Measurements from ENCODE around the gene PDGFC.

The PDGFC gene

GRCh38 chr4:156784970-156785369 is 186.6 kb downstream of the PDGFC start:
- peaks cover 8% of the 10 kb centered on the region; the same call in 1 of the 2 replicates for H3K36me3 ChIP-seq (ENCODE audit: low read depth)
- TF ChIP-seq, protein P1, sequence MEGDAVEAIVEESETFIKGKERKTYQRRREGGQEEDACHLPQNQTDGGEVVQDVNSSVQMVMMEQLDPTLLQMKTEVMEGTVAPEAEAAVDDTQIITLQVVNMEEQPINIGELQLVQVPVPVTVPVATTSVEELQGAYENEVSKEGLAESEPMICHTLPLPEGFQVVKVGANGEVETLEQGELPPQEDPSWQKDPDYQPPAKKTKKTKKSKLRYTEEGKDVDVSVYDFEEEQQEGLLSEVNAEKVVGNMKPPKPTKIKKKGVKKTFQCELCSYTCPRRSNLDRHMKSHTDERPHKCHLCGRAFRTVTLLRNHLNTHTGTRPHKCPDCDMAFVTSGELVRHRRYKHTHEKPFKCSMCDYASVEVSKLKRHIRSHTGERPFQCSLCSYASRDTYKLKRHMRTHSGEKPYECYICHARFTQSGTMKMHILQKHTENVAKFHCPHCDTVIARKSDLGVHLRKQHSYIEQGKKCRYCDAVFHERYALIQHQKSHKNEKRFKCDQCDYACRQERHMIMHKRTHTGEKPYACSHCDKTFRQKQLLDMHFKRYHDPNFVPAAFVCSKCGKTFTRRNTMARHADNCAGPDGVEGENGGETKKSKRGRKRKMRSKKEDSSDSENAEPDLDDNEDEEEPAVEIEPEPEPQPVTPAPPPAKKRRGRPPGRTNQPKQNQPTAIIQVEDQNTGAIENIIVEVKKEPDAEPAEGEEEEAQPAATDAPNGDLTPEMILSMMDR (IDR thresholded peaks at IDR 0.05; ENCODE audit: poor library complexity, severe bottlenecking) = no peak
- no peaks in the 10 kb centered on the region for H3K27me3 ChIP-seq (ENCODE audit: insufficient read depth, poor library complexity, severe bottlenecking)
- peak; percentile 58 for ATAC-seq (ENCODE audit: low read depth)
- H3K4me1 ChIP-seq (ENCODE audit: insufficient read depth, poor library complexity, severe bottlenecking) = peaks cover 42% of the 10 kb centered on the region
- no peak overlapping the region for H3K4me3 ChIP-seq (ENCODE audit: severe bottlenecking)
- H3K9me3 ChIP-seq (ENCODE audit: severe bottlenecking) = no peaks in the 10 kb centered on the region
- H3K27ac ChIP-seq (ENCODE audit: poor library complexity, severe bottlenecking) = peak overlapping the region; percentile 98
- DNase-seq (ENCODE audit: low spot score) = no peak

DNA sequence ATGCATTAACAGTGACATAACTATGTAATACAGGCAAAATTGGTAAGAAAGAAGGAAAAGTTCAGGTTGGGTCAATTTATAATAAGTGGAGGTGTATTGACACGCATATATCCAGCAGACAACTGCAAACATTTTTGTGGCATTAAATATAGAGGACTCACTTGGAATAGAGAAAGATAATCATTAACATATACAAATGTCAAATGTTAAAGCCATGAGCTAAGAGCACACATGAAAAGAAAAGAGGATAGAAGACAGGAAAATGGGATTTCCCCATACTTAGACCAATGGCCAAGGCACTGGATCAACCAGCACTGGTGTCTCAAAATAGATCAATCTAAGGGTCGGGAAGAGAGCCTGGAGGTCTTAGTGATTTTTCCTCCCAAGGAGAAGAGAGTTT is 187.6 kb downstream of the PDGFC start:
- Histone ChIP-seq H3K27me3 (ENCODE audit: insufficient read depth, poor library complexity, severe bottlenecking) (no peaks in the 10 kb centered on the region), H3K9me3 (ENCODE audit: severe bottlenecking) (no peaks in the 10 kb centered on the region), H3K27ac (ENCODE audit: poor library complexity, severe bottlenecking) (peak overlapping the region; percentile 98), H3K4me1 (ENCODE audit: insufficient read depth, poor library complexity, severe bottlenecking) (peaks cover 52% of the 10 kb centered on the region), H3K36me3 (ENCODE audit: low read depth) (peaks cover 8% of the 10 kb centered on the region; the same call in 1 of the 2 replicates), H3K4me3 (ENCODE audit: severe bottlenecking) (no peak overlapping the region)
- DNase-seq (ENCODE audit: low spot score) = no peak
- ATAC-seq (ENCODE audit: low read depth) = no peak
- TF ChIP-seq, protein P1 (IDR thresholded peaks at IDR 0.05; ENCODE audit: poor library complexity, severe bottlenecking) = no peak

DNA sequence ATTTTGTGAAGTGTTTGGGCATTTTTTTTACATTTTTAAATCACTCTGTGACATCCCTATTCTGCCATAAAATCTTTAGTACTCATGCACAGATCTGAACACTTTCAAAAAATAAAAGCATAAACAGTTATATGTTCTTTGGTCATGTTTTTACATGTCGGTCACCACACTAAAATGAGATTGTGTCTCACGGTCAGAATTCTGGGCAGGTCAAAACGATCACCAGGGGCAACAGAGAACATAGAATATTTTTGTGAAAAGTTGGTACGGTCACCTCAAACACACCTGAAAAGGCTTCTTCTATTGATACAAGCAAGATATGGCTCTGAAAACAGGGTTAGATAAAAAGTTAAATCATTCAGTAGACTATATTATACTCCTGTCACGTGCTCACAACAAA is 189.1 kb downstream of the PDGFC start:
- ATAC-seq (ENCODE audit: low read depth) (no peak), DNase-seq (ENCODE audit: low spot score) (no peak)
- no peaks in the 10 kb centered on the region for H3K27me3 ChIP-seq (ENCODE audit: insufficient read depth, poor library complexity, severe bottlenecking)
- peaks cover 8% of the 10 kb centered on the region; the same call in 1 of the 2 replicates for H3K36me3 ChIP-seq (ENCODE audit: low read depth)
- H3K4me1 ChIP-seq (ENCODE audit: insufficient read depth, poor library complexity, severe bottlenecking) = peaks cover 67% of the 10 kb centered on the region
- TF ChIP-seq, protein P1 (IDR thresholded peaks at IDR 0.05; ENCODE audit: poor library complexity, severe bottlenecking) = no peak
- no peaks in the 10 kb centered on the region for H3K9me3 ChIP-seq (ENCODE audit: severe bottlenecking)
- H3K27ac ChIP-seq (ENCODE audit: poor library complexity, severe bottlenecking) = peak overlapping the region; percentile 98
- no peak overlapping the region for H3K4me3 ChIP-seq (ENCODE audit: severe bottlenecking)

- Histone ChIP-seq H3K36me3 (ENCODE audit: low read depth) (peaks cover 8% of the 10 kb centered on the region; the same call in 1 of the 2 replicates), H3K9me3 (ENCODE audit: severe bottlenecking) (no peaks in the 10 kb centered on the region), H3K4me1 (ENCODE audit: insufficient read depth, poor library complexity, severe bottlenecking) (peaks cover 73% of the 10 kb centered on the region), H3K27me3 (ENCODE audit: insufficient read depth, poor library complexity, severe bottlenecking) (no peaks in the 10 kb centered on the region), H3K4me3 (ENCODE audit: severe bottlenecking) (no peak overlapping the region), H3K27ac (ENCODE audit: poor library complexity, severe bottlenecking) (peak overlapping the region; percentile 98)
- ATAC-seq (ENCODE audit: low read depth) (peak; percentile 67), DNase-seq (ENCODE audit: low spot score) (no peak)
- TF ChIP-seq, protein P1 (IDR thresholded peaks at IDR 0.05; ENCODE audit: poor library complexity, severe bottlenecking) = no peak
Observed at GRCh38 chr4:156781852-156782251, 189.7 kb downstream of the PDGFC start.

GRCh38 chr4:156779774-156780173 is 191.8 kb downstream of the PDGFC start:
- ATAC-seq (ENCODE audit: low read depth) (peak; percentile 67), DNase-seq (ENCODE audit: low spot score) (peak; percentile 63)
- TF ChIP-seq, protein P1 (IDR thresholded peaks at IDR 0.05; ENCODE audit: poor library complexity, severe bottlenecking) = no peak
- peak overlapping the region; percentile 98 for H3K27ac ChIP-seq (ENCODE audit: poor library complexity, severe bottlenecking)
- H3K4me3 ChIP-seq (ENCODE audit: severe bottlenecking) = no peak overlapping the region
- no peaks in the 10 kb centered on the region for H3K27me3 ChIP-seq (ENCODE audit: insufficient read depth, poor library complexity, severe bottlenecking)
- no peaks in the 10 kb centered on the region for H3K9me3 ChIP-seq (ENCODE audit: severe bottlenecking)
- H3K4me1 ChIP-seq (ENCODE audit: insufficient read depth, poor library complexity, severe bottlenecking) = peaks cover 90% of the 10 kb centered on the region
- H3K36me3 ChIP-seq (ENCODE audit: low read depth) = peaks cover 8% of the 10 kb centered on the region; the same call in 1 of the 2 replicates
